CD14-positive monocyte (primary cell): ENCODE data around the gene DAPK1. TPM values are rescaled to one million over a fixed set of nuclear protein-coding genes. Genes with fewer than 3 reads are reported as not detected.

Experiments
- DNase-seq, 3 donors: peaks; one replicate each; pipeline ENCODE4 v3.0.0-alpha.2; 2011 to 2022
- H2AFZ ChIP-seq: 2 replicates; pipeline ENCODE4 v1.6.0; 2012; ENCODE audit warnings: mild to moderate bottlenecking, low read depth, low read length, inconsistent platforms; ENCODE audit not compliant: insufficient read depth, poor library complexity, severe bottlenecking
- H3K27ac ChIP-seq, 2 donors: 1 replicate in 1 of 2; 2 replicates in 1 of 2; pipeline ENCODE4 v1.5.1; 2012 to 2013; ENCODE audit warnings: low read length in 2 of 2, control low read depth in 1 of 2, inconsistent platforms in 1 of 2, low read depth in 1 of 2, mild to moderate bottlenecking in 1 of 2
- H3K27me3 ChIP-seq, 2 donors: one replicate each; pipeline versions ENCODE4 v1.6.0 to v1.6.1; 2011 to 2013; ENCODE audit warnings: low read length in 2 of 2; ENCODE audit not compliant: control insufficient read depth in 2 of 2, insufficient read depth in 2 of 2
- H3K36me3 ChIP-seq, 2 donors: replicated peaks in 1 of 2; 1 replicate in 1 of 2; 2 replicates in 1 of 2; pipeline versions ENCODE4 v1.5.1 to v1.6.1; 2012 to 2013; ENCODE audit warnings: low read length in 2 of 2, control low read depth in 1 of 2, inconsistent platforms in 1 of 2, mild to moderate bottlenecking in 1 of 2; ENCODE audit not compliant: insufficient read depth in 2 of 2, control insufficient read depth in 1 of 2
- H3K4me1 ChIP-seq, 2 donors: 1 replicate in 1 of 2; 2 replicates in 1 of 2; pipeline versions ENCODE4 v1.5.1 to v1.6.1; 2012 to 2013; ENCODE audit warnings: low read length in 2 of 2, control low read depth in 1 of 2, inconsistent platforms in 1 of 2, mild to moderate bottlenecking in 1 of 2, moderate library complexity in 1 of 2; ENCODE audit not compliant: insufficient read depth in 2 of 2, control insufficient read depth in 1 of 2
- H3K4me2 ChIP-seq: replicated peaks from 2 replicates; pipeline ENCODE3; 2012; ENCODE audit warnings: low read length, moderate library complexity, mild to moderate bottlenecking; ENCODE audit not compliant: poor library complexity, severe bottlenecking; ENCODE audit errors: extremely low read depth
- H3K4me3 ChIP-seq, 3 experiments: fragments of 200-600 bp in 1 of 3; sonication (generic) in 1 of 3; replicated peaks in 1 of 3; 1 replicate in 2 of 3; 2 replicates in 1 of 3; pipeline ENCODE4 v1.5.1; 2011 to 2013; ENCODE audit warnings: low read length in 3 of 3, mild to moderate bottlenecking in 3 of 3, control low read depth in 2 of 3, low read depth in 2 of 3, inconsistent platforms in 1 of 3, moderate library complexity in 1 of 3
- H3K79me2 ChIP-seq: 2 replicates; pipeline ENCODE4 v1.6.0; 2012; ENCODE audit warnings: mild to moderate bottlenecking, control low read depth, inconsistent platforms, low read length, moderate library complexity; ENCODE audit not compliant: insufficient read depth
- H3K9ac ChIP-seq: 2 replicates; pipeline ENCODE4 v1.6.0; 2017; ENCODE audit warnings: low read length, mild to moderate bottlenecking; ENCODE audit not compliant: insufficient read depth, poor library complexity, severe bottlenecking
- H3K9me3 ChIP-seq, 2 donors: replicated peaks in 1 of 2; 1 replicate in 1 of 2; 2 replicates in 1 of 2; pipeline versions ENCODE4 v1.5.1 to v1.6.1; 2012 to 2013; ENCODE audit warnings: low read length in 2 of 2, control low read depth in 1 of 2; ENCODE audit not compliant: control insufficient read depth in 1 of 2, insufficient read depth in 1 of 2
- H4K20me1 ChIP-seq: 2 replicates; pipeline ENCODE4 v1.6.0; 2012; ENCODE audit warnings: mild to moderate bottlenecking, low read length, control low read depth, moderate library complexity; ENCODE audit not compliant: insufficient read depth
- H3K27ac Mint-ChIP-seq, 7 donors: one replicate each; pipeline ENCODE4 v1.8.0; 2020; ENCODE audit warnings: mild to moderate bottlenecking in 7 of 7, mixed read lengths in 7 of 7, moderate library complexity in 6 of 7, inconsistent platforms in 2 of 7
- H3K27me3 Mint-ChIP-seq, 3 donors: one replicate each; pipeline ENCODE4 v1.8.0; 2021 to 2022; ENCODE audit warnings: low read depth in 3 of 3, mild to moderate bottlenecking in 3 of 3, mixed read lengths in 3 of 3, moderate library complexity in 3 of 3, inconsistent platforms in 1 of 3
- H3K36me3 Mint-ChIP-seq, 2 donors: one replicate each; pipeline ENCODE4 v1.8.0; 2020; ENCODE audit warnings: mixed read lengths in 2 of 2, inconsistent platforms in 1 of 2, mild to moderate bottlenecking in 1 of 2
- H3K4me1 Mint-ChIP-seq: one replicate; pipeline ENCODE4 v1.8.0; 2020; ENCODE audit warnings: mild to moderate bottlenecking, mixed read lengths
- H3K4me3 Mint-ChIP-seq, 2 donors: one replicate each; pipeline ENCODE4 v1.8.0; 2020; ENCODE audit warnings: mild to moderate bottlenecking in 2 of 2, mixed read lengths in 2 of 2, moderate library complexity in 1 of 2
- H3K9me3 Mint-ChIP-seq, 7 donors: one replicate each; pipeline ENCODE4 v1.8.0; 2020 to 2022; ENCODE audit warnings: mixed read lengths in 7 of 7, mild to moderate bottlenecking in 6 of 7, moderate library complexity in 6 of 7, inconsistent platforms in 2 of 7
- whole genome bisulfite sequencing: methylation state at CpG from one replicate; pipeline ENCODE4 v1.1.5; 2013; ENCODE audit warnings: missing lambda C conversion rate; ENCODE audit not compliant: insufficient coverage; 5-methylcytosine and 5-hydroxymethylcytosine counted together
- intact Hi-C, 2 donors: fragments of 100-400 bp; cut with micrococcal nuclease; formaldehyde crosslinking; loops; one replicate each; pipeline versions ENCODE4 v1.15.0 to v1.15.1; 2023
- polyA plus RNA-seq, 3 donors: library from polyadenylated mRNA; depleted of rRNA in 1 of 3; unstranded in 2 of 3; stranded (reverse) in 1 of 3; fragments of 300-500 nt in 2 of 3; fragments of >200 nt in 1 of 3; fragmentation: Illumina TruSeq in 2 of 3; gene quantifications; 1 replicate in 2 of 3; 2 replicates in 1 of 3; pipeline ENCODE4 v1.2.3, GENCODE V29; 2012 to 2021
- TF ChIP-seq, protein P1 (sequence below): fragments of 200-600 bp; IDR thresholded peaks from one replicate; pipeline ENCODE4 v1.8.0; 2022; ENCODE audit warnings: antibody characterized with exemption, mild to moderate bottlenecking

DAPK1 gene
- polyA plus RNA-seq, 3 donors, result 24.1 to 102 (median 44.4) TPM

DNA sequence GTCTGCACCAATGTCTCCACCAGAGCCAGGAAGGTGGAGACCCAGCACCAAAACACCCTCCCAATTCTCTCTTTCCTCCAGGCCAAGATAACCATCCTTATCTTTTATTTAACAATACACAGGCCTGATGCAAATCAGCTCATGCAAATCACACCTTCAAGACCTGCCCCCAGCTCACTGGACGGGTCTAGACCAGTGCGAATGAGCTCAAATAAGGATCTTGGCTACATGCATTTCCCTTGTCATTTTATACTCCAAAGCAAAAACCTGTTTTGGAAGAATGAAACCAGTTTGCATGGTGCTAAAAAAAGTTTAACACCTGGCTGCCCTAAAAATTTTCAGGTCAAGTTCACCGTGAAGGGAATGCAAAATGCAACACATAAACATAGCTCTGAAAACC lies 31.9 kb upstream of the DAPK1 start:
- H3K4me3 Mint-ChIP-seq, result no peak overlapping the region
- H3K27ac Mint-ChIP-seq, result no peak overlapping the region
- Histone ChIP-seq H3K9me3 (no peaks in the 10 kb centered on the region), H3K4me2 (no peak overlapping the region), H3K9ac (no peak overlapping the region), H3K4me1 (peaks cover 0 to 12% of the 10 kb centered on the region in 2 donors), H3K27me3 (no peaks in the 10 kb centered on the region), H3K79me2 (no peaks in the 10 kb centered on the region), H2AFZ (no peak overlapping the region), H3K27ac (no peak overlapping the region), H4K20me1 (no peaks in the 10 kb centered on the region), H3K4me3 (no peak overlapping the region), H3K36me3 (no peaks in the 10 kb centered on the region)
- peaks cover 1 to 4% (median 1%) of the 10 kb centered on the region in 3 donors for H3K27me3 Mint-ChIP-seq
- H3K4me1 Mint-ChIP-seq, result peaks cover 8% of the 10 kb centered on the region
- no peak for DNase-seq
- H3K9me3 Mint-ChIP-seq, result peaks cover 0 to 1% (median 0%) of the 10 kb centered on the region in 7 donors
- 100% methylated on average over 3 of the region's 3 CpGs for WGBS
- intact Hi-C loops, result no loop called here
- no peaks in the 10 kb centered on the region for H3K36me3 Mint-ChIP-seq
- TF ChIP-seq, protein P1, sequence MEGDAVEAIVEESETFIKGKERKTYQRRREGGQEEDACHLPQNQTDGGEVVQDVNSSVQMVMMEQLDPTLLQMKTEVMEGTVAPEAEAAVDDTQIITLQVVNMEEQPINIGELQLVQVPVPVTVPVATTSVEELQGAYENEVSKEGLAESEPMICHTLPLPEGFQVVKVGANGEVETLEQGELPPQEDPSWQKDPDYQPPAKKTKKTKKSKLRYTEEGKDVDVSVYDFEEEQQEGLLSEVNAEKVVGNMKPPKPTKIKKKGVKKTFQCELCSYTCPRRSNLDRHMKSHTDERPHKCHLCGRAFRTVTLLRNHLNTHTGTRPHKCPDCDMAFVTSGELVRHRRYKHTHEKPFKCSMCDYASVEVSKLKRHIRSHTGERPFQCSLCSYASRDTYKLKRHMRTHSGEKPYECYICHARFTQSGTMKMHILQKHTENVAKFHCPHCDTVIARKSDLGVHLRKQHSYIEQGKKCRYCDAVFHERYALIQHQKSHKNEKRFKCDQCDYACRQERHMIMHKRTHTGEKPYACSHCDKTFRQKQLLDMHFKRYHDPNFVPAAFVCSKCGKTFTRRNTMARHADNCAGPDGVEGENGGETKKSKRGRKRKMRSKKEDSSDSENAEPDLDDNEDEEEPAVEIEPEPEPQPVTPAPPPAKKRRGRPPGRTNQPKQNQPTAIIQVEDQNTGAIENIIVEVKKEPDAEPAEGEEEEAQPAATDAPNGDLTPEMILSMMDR, result no peak

DNA sequence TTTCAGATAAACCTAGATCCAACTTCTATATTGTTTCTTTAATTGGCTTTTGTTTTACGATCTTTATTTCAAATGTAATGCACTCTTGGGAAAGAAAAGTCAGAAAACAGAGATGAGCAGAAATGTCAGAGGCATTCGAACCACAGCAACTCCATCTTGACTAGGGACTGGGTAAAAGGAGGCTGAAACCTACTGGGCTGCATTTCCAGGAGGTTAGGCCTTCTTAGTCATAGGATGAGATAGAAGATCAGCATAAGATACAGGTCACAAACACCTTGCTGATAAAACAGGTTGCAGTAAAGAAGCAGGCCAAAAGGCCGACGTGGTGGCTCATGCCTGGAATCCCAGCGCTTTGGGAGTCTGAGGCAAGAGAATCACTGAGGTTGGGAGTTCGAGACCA lies 30.5 kb upstream of the DAPK1 start:
- H3K36me3 Mint-ChIP-seq, result no peaks in the 10 kb centered on the region
- no peak for DNase-seq
- H3K4me1 Mint-ChIP-seq, result peaks cover 6% of the 10 kb centered on the region
- H3K79me2 ChIP-seq, result no peaks in the 10 kb centered on the region
- no peak overlapping the region for H3K27ac Mint-ChIP-seq
- H3K4me2 ChIP-seq, result no peak overlapping the region
- no peak overlapping the region for H3K9ac ChIP-seq
- H3K27me3 ChIP-seq, result no peaks in the 10 kb centered on the region
- H4K20me1 ChIP-seq, result no peaks in the 10 kb centered on the region
- no peak overlapping the region for H3K4me3 Mint-ChIP-seq
- H3K4me3 ChIP-seq, result no peak overlapping the region
- H3K9me3 Mint-ChIP-seq, result peaks cover 0 to 1% (median 0%) of the 10 kb centered on the region in 7 donors
- peaks cover 0 to 4% (median 0%) of the 10 kb centered on the region in 3 donors for H3K27me3 Mint-ChIP-seq
- H3K27ac ChIP-seq, result no peak overlapping the region
- no peaks in the 10 kb centered on the region for H3K36me3 ChIP-seq
- TF ChIP-seq, protein P1, result no peak
- 100% methylated on average over 3 of the region's 6 CpGs for WGBS
- no peak overlapping the region for H2AFZ ChIP-seq
- intact Hi-C loops, result no loop called here
- peaks cover 0 to 9% of the 10 kb centered on the region in 2 donors for H3K4me1 ChIP-seq
- H3K9me3 ChIP-seq, result no peaks in the 10 kb centered on the region
